GM12878 (cell line): Measurements from ENCODE around the gene ZNF107. TPM values are rescaled to one million over a fixed set of nuclear protein-coding genes. Genes with fewer than 3 reads are reported as not detected.
A peak's percentile ranks its signal among the peaks of the same experiment; 100 is the strongest.

Experiments
- ATAC-seq: fragments of 200-7000 bp; cut with Tn5 transposase; 3 replicates; pipeline ENCODE4 v1.9.1; 2020; ENCODE audit warnings: mild to moderate bottlenecking, moderate library complexity
- BruUV-seq: library from RNA; stranded (reverse); fragments of 400-500 nt; replicated peaks from 2 replicates; lab custom pipeline; 2021; lab: Mats Ljungman, UMichigan
- CTCF ChIA-PET: fragments of 300-600 bp; sonication (Branson Sonifier 250); formaldehyde crosslinking; extraction: SDS; loops from one replicate; lab custom pipeline; 2021; ENCODE audit warnings: inconsistent platforms; lab: Yijun Ruan, JAX
- POLR2A ChIA-PET: fragments of 350-600 bp; formaldehyde crosslinking; extraction: SDS; loops from one replicate; lab custom pipeline; 2021; ENCODE audit warnings: inconsistent platforms; lab: Charles Lee
- RAD21 ChIA-PET: fragments of 300-600 bp; sonication (Branson Sonifier 250); formaldehyde crosslinking; loops from one replicate; lab custom pipeline; 2023; ENCODE audit warnings: antibody characterized with exemption; ENCODE audit not compliant: unreplicated experiment; lab: Charles Lee
- SMC1A ChIA-PET: fragments of 300-600 bp; sonication (Branson Sonifier 250); formaldehyde crosslinking; loops from one replicate; lab custom pipeline; 2023; ENCODE audit not compliant: unreplicated experiment, uncharacterized antibody; lab: Charles Lee
- DNase-seq: peaks from one replicate; pipeline ENCODE4 v3.0.0-alpha.2; 2011; ENCODE audit warnings: low read depth, low spot score
- FAIRE-seq: peaks from 3 replicates; lab custom pipeline; 2011; peaks lifted over from hg19 to GRCh38; lab: Jason Lieb, UNC
- H2AFZ ChIP-seq: 2 replicates; pipeline ENCODE4 v1.6.0; 2011; ENCODE audit warnings: low read depth, low read length, control low read depth; ENCODE audit not compliant: control insufficient read depth
- H3K27ac ChIP-seq: 2 replicates; pipeline ENCODE4 v1.5.1; 2011; ENCODE audit warnings: control low read depth; ENCODE audit not compliant: control insufficient read depth, insufficient read depth
- H3K27me3 ChIP-seq, 2 experiments: replicated peaks in 1 of 2; 2 replicates each; pipeline versions ENCODE4 v1.6.0 to v1.6.1; 2011; ENCODE audit warnings: low read length in 1 of 2; ENCODE audit not compliant: control insufficient read depth in 2 of 2, insufficient read depth in 2 of 2
- H3K36me3 ChIP-seq, 2 experiments: 2 replicates each; pipeline ENCODE4 v1.5.1; 2011; ENCODE audit warnings: low read length in 1 of 2; ENCODE audit not compliant: control insufficient read depth in 2 of 2, insufficient read depth in 2 of 2
- H3K4me1 ChIP-seq: 2 replicates; pipeline ENCODE4 v1.6.1; 2011; ENCODE audit warnings: mild to moderate bottlenecking, low read length, moderate library complexity, mixed read lengths; ENCODE audit not compliant: control insufficient read depth, insufficient read depth
- H3K4me2 ChIP-seq: 2 replicates; pipeline ENCODE4 v1.6.0; 2011; ENCODE audit warnings: control low read depth; ENCODE audit not compliant: control insufficient read depth, insufficient read depth
- H3K4me3 ChIP-seq: fragments of 200-600 bp; sonication (generic); 2 replicates; pipeline ENCODE4 v1.5.1; 2016
- H3K79me2 ChIP-seq: 2 replicates; pipeline ENCODE4 v1.6.0; 2011; ENCODE audit warnings: low read length; ENCODE audit not compliant: control insufficient read depth, insufficient read depth
- H3K9ac ChIP-seq: 2 replicates; pipeline ENCODE4 v1.8.0; 2011; ENCODE audit warnings: low read length, control low read depth, mixed read lengths; ENCODE audit not compliant: control insufficient read depth, insufficient read depth
- H3K9me3 ChIP-seq: replicated peaks from 3 replicates; pipeline ENCODE4 v1.5.1; 2011; ENCODE audit warnings: mild to moderate bottlenecking, low read length; ENCODE audit not compliant: control insufficient read depth, insufficient read depth
- H4K20me1 ChIP-seq: 2 replicates; pipeline ENCODE4 v1.6.0; 2011; ENCODE audit not compliant: control insufficient read depth, insufficient read depth
- IRF3 ChIP-seq: fragments of 450-650 bp; IDR thresholded peaks from 2 replicates; pipeline ENCODE4 v1.6.1; 2014; ENCODE audit warnings: mild to moderate bottlenecking
- MTA2 ChIP-seq: fragments of 450-650 bp; IDR thresholded peaks from 2 replicates; pipeline ENCODE4 v1.6.1; 2016; ENCODE audit warnings: low read depth, mild to moderate bottlenecking, moderate library complexity
- POLR2A ChIP-seq: IDR thresholded peaks from 2 replicates; pipeline ENCODE4 v1.6.1; 2011; ENCODE audit warnings: low read depth, mild to moderate bottlenecking, low read length
- POLR2AphosphoS5 ChIP-seq: IDR thresholded peaks from 2 replicates; pipeline ENCODE4 v1.6.1; 2011; ENCODE audit warnings: mild to moderate bottlenecking, low read length, inconsistent platforms
- TARDBP ChIP-seq: IDR thresholded peaks from 2 replicates; pipeline ENCODE4 v1.6.1; 2016; ENCODE audit warnings: borderline replicate concordance
- WGBS: methylation state at CpG from one replicate; pipeline ENCODE4 v1.1.6; 2016; ENCODE audit warnings: low lambda C conversion rate; ENCODE audit not compliant: insufficient replicate concordance, insufficient coverage; ENCODE audit errors: missing lambda C conversion rate; 5-methylcytosine and 5-hydroxymethylcytosine counted together
- in situ Hi-C: fragments of 300-500 bp; cut with MboI; formaldehyde crosslinking; loops from 9 replicates; pipeline ENCODE4 v1.14.3; 2018; ENCODE audit warnings: mixed read lengths
- intact Hi-C: fragments of 100-400 bp; cut with micrococcal nuclease; formaldehyde crosslinking; loops from one replicate; pipeline ENCODE4 v1.14.2; 2022; ENCODE audit not compliant: unreplicated experiment
- polyA plus RNA-seq, 11 experiments: library from polyadenylated mRNA; depleted of rRNA in 4 of 11; unstranded in 6 of 11; stranded (reverse) in 5 of 11; fragments of >200 nt; fragmentation: Nextera tagmentation in 4 of 11; fragmentation: Illumina TruSeq in 1 of 11; extraction: Ambion mirVana in 4 of 11; extraction: Trizol in 1 of 11; gene quantifications; 1 replicate in 1 of 11; 2 replicates in 10 of 11; pipeline versions ENCODE4 v1.2.1 to v1.2.3, GENCODE V29; 2011 to 2016; ENCODE audit warnings: inconsistent platforms in 2 of 11, missing spikeins in 2 of 11, low read depth in 1 of 11
- total RNA-seq, 4 experiments: library from RNA; depleted of rRNA in 3 of 4; stranded (reverse); fragments of >200 nt in 3 of 4; fragmentation: Illumina TruSeq in 1 of 4; extraction: Trizol in 1 of 4; gene quantifications; 2 replicates each; pipeline versions ENCODE4 v1.2.1 to v1.2.3, GENCODE V29; 2013 to 2021

Gene ZNF107
- total and polyA plus RNA-seq, 10 of the 15 experiments (the other 5 are each of a cell fraction or from before 2014, with no cell fraction given): 3.2 to 23.3 (median 13.7) TPM

- FAIRE-seq (no peak), DNase-seq (no peak), ATAC-seq (peak; percentile 3; the same call in 2 of the 3 replicates)
- no peaks in the 10 kb centered on the region; the same call in 1 of the 2 replicates for H4K20me1 ChIP-seq
- H3K4me1 ChIP-seq: no peaks in the 10 kb centered on the region
- intact Hi-C loops: loop anchor here (2.0 to 10.0 kb wide), 6 partner anchors 104 to 728 kb away; partner anchors contain the start of genes ERV3-1, ZNF138, ZNF273 and ZNF680
- peaks cover 2 to 13% of the 10 kb centered on the region in 2 experiments; a peak in 3 of 4 replicates for H3K36me3 ChIP-seq
- peak overlapping the region; percentile 87 for H3K27ac ChIP-seq
- TF ChIP-seq MTA2 (peak; percentile 62; the same call in 1 of the 2 replicates), POLR2A (no peak), IRF3 (no peak)
- TF ChIP-seq, all 136 proteins: peak for 1
- Histone ChIP-seq H3K27me3 (no peaks in the 10 kb centered on the region), H3K9ac (peak overlapping the region; percentile 84), H3K9me3 (peaks cover 16% of the 10 kb centered on the region; the same call in 2 of the 3 replicates), H3K4me3 (peak overlapping the region; percentile 97), H2AFZ (no peak overlapping the region; the same call in 1 of the 2 replicates), H3K4me2 (peak overlapping the region; percentile 81; the same call in 1 of the 2 replicates), H3K79me2 (peaks cover 43% of the 10 kb centered on the region)
- POLR2A ChIA-PET: interaction anchor here (1.2 to 1.4 kb wide), 2 partner anchors 339 to 351 kb away, joined by 3 read pairs; partner anchors contain the start of gene ERV3-1
- BruUV-seq: TSS peak; percentile 78
- SMC1A ChIA-PET: interaction anchor here (1.1 to 2.1 kb wide), 3 partner anchors 8 to 359 kb away, joined by 3 to 7 read pairs (median 5); no protein-coding TSS in a partner anchor
- in situ Hi-C loops: loop anchor here (10.0 kb wide), 1 partner anchor 362 kb away; no protein-coding TSS in a partner anchor
- CTCF ChIA-PET: interaction anchor here (0.5 to 1.1 kb wide), 2 partner anchors 128 to 1411 kb away, joined by 3 to 4 read pairs; partner anchors contain the start of gene ZNF138
- WGBS: 0% methylated on average over 2 of the region's 2 CpGs
- RAD21 ChIA-PET: interaction anchor here (1.2 to 2.1 kb wide), 2 partner anchors 128 to 346 kb away, joined by 5 read pairs; no protein-coding TSS in a partner anchor
These were observed 724 bp downstream of the ZNF107 start for GRCh38 chr7:64666663-64667050.

- in situ Hi-C loops (loop anchor here (10.0 kb wide), 1 partner anchor 363 kb away; no protein-coding TSS in a partner anchor), intact Hi-C loops (loop anchor here (2.0 to 10.0 kb wide), 6 partner anchors 105 to 727 kb away; partner anchors contain the start of genes ERV3-1, ZNF138, ZNF273 and ZNF680)
- ChIA-PET RAD21 (interaction anchor here (2.1 kb wide), 1 partner anchor 346 kb away, joined by 5 read pairs; no protein-coding TSS in a partner anchor), SMC1A (no interaction called here), POLR2A (no interaction called here), CTCF (interaction anchor here (1.1 kb wide), 1 partner anchor 127 kb away, joined by 4 read pairs; the partner anchor contains the start of gene ZNF138)
- FAIRE-seq (no peak), ATAC-seq (no peak), DNase-seq (no peak)
- Histone ChIP-seq H3K4me1 (no peaks in the 10 kb centered on the region), H2AFZ (no peak overlapping the region), H4K20me1 (no peaks in the 10 kb centered on the region; the same call in 1 of the 2 replicates), H3K9me3 (peaks cover 18% of the 10 kb centered on the region; the same call in 2 of the 3 replicates), H3K36me3 (peaks cover 2 to 14% of the 10 kb centered on the region in 2 experiments; a peak in 3 of 4 replicates), H3K27me3 (no peaks in the 10 kb centered on the region), H3K9ac (peak overlapping the region; percentile 84), H3K79me2 (peaks cover 46% of the 10 kb centered on the region), H3K4me3 (peak overlapping the region; percentile 97), H3K4me2 (peak overlapping the region; percentile 81), H3K27ac (peak overlapping the region; percentile 87)
- BruUV-seq: no TSS peak
- TF ChIP-seq POLR2AphosphoS5 (0 out of 2 replicates have a peak, but pooled peaks have one; percentile 4), TARDBP (no peak)
- 53% methylated on average over 2 of the region's 2 CpGs for WGBS
These were observed 1.4 kb downstream of the ZNF107 start for GRCh38 chr7:64667311-64667710.
